OCI-LY7 (cell line): ENCODE results near the gene ACAT2. TPM values are rescaled to one million over a fixed set of nuclear protein-coding genes. Genes with fewer than 3 reads are reported as not detected.

Source experiments
- BruUV-seq: library from RNA; stranded (reverse); fragments of 400-500 nt; replicated peaks from 2 replicates; lab custom pipeline; 2021; lab: Mats Ljungman, UMichigan
- CTCF ChIA-PET: fragments of 300-600 bp; sonication (Branson Sonifier 250); formaldehyde crosslinking; loops from one replicate; lab custom pipeline; 2022; ENCODE audit warnings: antibody characterized with exemption; ENCODE audit not compliant: unreplicated experiment; lab: Charles Lee
- POLR2A ChIA-PET: fragments of 300-600 bp; sonication (Branson Sonifier 250); formaldehyde crosslinking; loops from one replicate; lab custom pipeline; 2022; ENCODE audit warnings: antibody characterized with exemption; lab: Charles Lee
- DNase-seq: peaks from one replicate; pipeline ENCODE4 v3.0.0-alpha.2; 2015; ENCODE audit warnings: low spot score
- H2AFZ ChIP-seq: fragments of 200-600 bp; sonication (generic), shearing (Covaris generic); 2 replicates; pipeline ENCODE4 v1.6.1; 2014; ENCODE audit warnings: mild to moderate bottlenecking, antibody characterized with exemption, low read length, moderate library complexity
- H3K27ac ChIP-seq: fragments of 200-600 bp; sonication (generic); 2 replicates; pipeline ENCODE4 v1.5.1; 2014; ENCODE audit warnings: mixed run types, low read depth, mild to moderate bottlenecking, moderate library complexity, low read length, inconsistent platforms; ENCODE audit not compliant: poor library complexity, severe bottlenecking
- H3K36me3 ChIP-seq: fragments of 200-600 bp; sonication (generic); 2 replicates; pipeline ENCODE4 v1.6.1; 2014; ENCODE audit warnings: mild to moderate bottlenecking, antibody characterized with exemption, low read length, moderate library complexity, mixed read lengths; ENCODE audit not compliant: insufficient read depth
- H3K4me1 ChIP-seq: fragments of 200-600 bp; sonication (generic); 2 replicates; pipeline ENCODE4 v1.5.1; 2014; ENCODE audit warnings: mild to moderate bottlenecking, low read length; ENCODE audit not compliant: insufficient read depth, poor library complexity, severe bottlenecking
- H3K4me2 ChIP-seq: fragments of 200-600 bp; sonication (generic); 2 replicates; pipeline ENCODE4 v1.6.1; 2014; ENCODE audit warnings: mild to moderate bottlenecking, low read length
- H3K4me3 ChIP-seq: fragments of 200-600 bp; sonication (generic); 2 replicates; pipeline ENCODE4 v1.5.1; 2014; ENCODE audit warnings: mild to moderate bottlenecking, low read depth, low read length; ENCODE audit not compliant: poor library complexity, severe bottlenecking
- H3K79me2 ChIP-seq: fragments of 200-600 bp; sonication (generic); 2 replicates; pipeline ENCODE4 v1.6.1; 2016; ENCODE audit warnings: low read depth, mild to moderate bottlenecking, low read length, moderate library complexity, mixed read lengths; ENCODE audit not compliant: insufficient read depth
- H3K9me2 ChIP-seq: fragments of 200-600 bp; sonication (generic); 2 replicates; pipeline ENCODE4 v1.6.1; 2016; ENCODE audit warnings: mild to moderate bottlenecking, low read length, mixed read lengths; ENCODE audit not compliant: insufficient read depth
- H3K9me3 ChIP-seq: fragments of 200-600 bp; sonication (generic); 2 replicates; pipeline ENCODE4 v1.6.1; 2014; ENCODE audit warnings: mild to moderate bottlenecking, mixed run types, low read length, mixed read lengths
- H4K20me1 ChIP-seq: fragments of 200-600 bp; sonication (generic); 2 replicates; pipeline ENCODE4 v1.6.1; 2014; ENCODE audit warnings: mild to moderate bottlenecking, antibody characterized with exemption, low read length, moderate library complexity, mixed read lengths; ENCODE audit not compliant: insufficient read depth
- CTCF ChIP-seq: fragments of 200-600 bp; sonication (generic); conservative IDR thresholded peaks from 2 replicates; pipeline ENCODE4 v1.5.1; 2014; ENCODE audit warnings: mild to moderate bottlenecking, antibody characterized with exemption, low read length, moderate library complexity, mixed read lengths
- EZH2phosphoT487 ChIP-seq: fragments of 200-600 bp; sonication (generic); IDR thresholded peaks from 2 replicates; pipeline ENCODE4 v1.6.1; 2018; ENCODE audit warnings: low read depth, borderline replicate concordance, mild to moderate bottlenecking, mixed run types, antibody characterized with exemption, low read length, moderate library complexity, mixed read lengths
- intact Hi-C: fragments of 100-400 bp; cut with micrococcal nuclease; formaldehyde crosslinking; loops from one replicate; pipeline ENCODE4 v1.10.0; 2022; ENCODE audit not compliant: unreplicated experiment
- total RNA-seq, 2 experiments: library from RNA; depleted of rRNA in 1 of 2; stranded (reverse); fragments of >200 nt in 1 of 2; shearing (Covaris generic) in 1 of 2; gene quantifications; 2 replicates each; pipeline ENCODE4 v1.2.3, GENCODE V29; 2014 to 2022

Gene ACAT2
- total RNA-seq, 2 experiments from 2014 or later, result 42.4 to 110 TPM

DNA sequence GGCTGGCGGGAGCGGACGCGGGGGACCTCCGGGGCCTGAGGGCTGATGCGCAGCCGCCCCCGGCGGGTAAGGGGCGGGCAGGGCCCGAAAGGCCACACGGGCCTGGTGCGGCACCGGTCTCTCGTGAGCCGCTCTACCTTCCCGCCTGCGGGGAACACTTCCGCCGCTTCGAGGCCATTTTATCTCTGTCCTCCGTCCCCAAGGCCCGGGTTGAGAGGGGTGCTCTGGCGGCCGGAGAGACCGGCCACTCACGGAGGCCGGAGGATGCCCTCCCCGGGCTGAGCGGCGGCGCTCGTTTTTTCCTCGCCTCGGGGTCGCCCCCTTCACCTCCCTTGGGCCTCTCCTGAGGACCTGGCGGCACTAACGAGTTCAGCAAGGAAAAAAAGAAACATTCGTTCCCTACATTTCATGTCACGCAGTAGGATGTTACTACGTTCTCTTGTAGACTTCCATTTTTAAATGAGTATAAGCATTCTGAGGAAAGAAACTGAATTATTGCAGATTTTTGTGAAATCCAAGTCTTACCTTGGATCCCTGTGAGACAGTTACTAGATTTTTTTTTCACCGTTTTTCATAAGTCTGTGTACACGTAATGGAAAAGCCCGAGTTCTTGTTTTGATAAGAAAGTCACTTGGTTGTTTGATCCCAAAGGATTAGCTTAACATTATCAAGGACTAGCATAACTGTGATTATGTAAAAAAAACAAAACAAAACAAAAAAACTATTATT lies 34.0 kb upstream of the ACAT2 start:
- intact Hi-C loops, result loop anchor here (1.0 to 10.0 kb wide), 4 partner anchors 34 to 923 kb away; partner anchors contain the start of genes ACAT2, SOD2 and TCP1
- H3K4me3 ChIP-seq, result peak overlapping the region; percentile 91
- peak; percentile 76 for DNase-seq
- no peaks in the 10 kb centered on the region for H3K9me3 ChIP-seq
- ChIA-PET CTCF (no interaction called here), POLR2A (interaction anchor here (0.7 to 4.9 kb wide), 7 partner anchors 10 to 188 kb away, joined by 3 to 48 read pairs (median 3); partner anchors contain the start of genes MRPL18 and TCP1)
- H3K4me2 ChIP-seq, result peak overlapping the region; percentile 86
- peaks cover 42% of the 10 kb centered on the region for H4K20me1 ChIP-seq
- no peak overlapping the region for H2AFZ ChIP-seq
- peak overlapping the region; percentile 89 for H3K27ac ChIP-seq
- no peaks in the 10 kb centered on the region for H3K9me2 ChIP-seq
- peaks cover 92% of the 10 kb centered on the region for H3K79me2 ChIP-seq
- no TSS peak for BruUV-seq
- no peak for TF ChIP-seq CTCF
- TF ChIP-seq EZH2phosphoT487, result no peak
- peaks cover 41% of the 10 kb centered on the region for H3K4me1 ChIP-seq
- peaks cover 69% of the 10 kb centered on the region for H3K36me3 ChIP-seq

DNA sequence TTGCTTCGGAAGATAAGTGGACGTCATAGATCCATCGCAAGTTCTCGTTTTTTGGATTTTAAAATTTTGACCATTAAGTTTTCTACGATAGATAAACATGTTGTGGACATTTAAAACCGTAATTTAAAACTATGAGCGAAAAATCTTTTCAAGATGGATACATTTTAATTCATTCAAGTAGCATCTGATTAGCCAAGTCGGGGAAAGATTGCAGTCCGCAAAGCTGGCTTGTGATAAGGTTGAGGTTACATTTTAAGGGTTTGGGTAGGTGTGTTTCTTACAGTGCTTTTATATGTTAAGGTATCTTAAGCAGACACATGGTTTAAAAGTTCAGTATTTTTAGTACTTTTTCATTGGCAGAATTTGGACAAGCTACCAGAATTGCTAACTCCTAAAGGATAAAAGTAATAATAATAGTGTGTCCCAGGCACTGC lies 33.3 kb upstream of the ACAT2 start:
- DNase-seq, result peak; percentile 31
- H2AFZ ChIP-seq, result no peak overlapping the region
- BruUV-seq, result no TSS peak

More for the DNA sequence above, 33.3 kb upstream of the ACAT2 start:
- Histone ChIP-seq H3K36me3 (peaks cover 68% of the 10 kb centered on the region), H3K27ac (peak overlapping the region; percentile 89), H4K20me1 (peaks cover 42% of the 10 kb centered on the region), H3K4me3 (peak overlapping the region; percentile 91), H3K4me2 (peak overlapping the region; percentile 86), H3K9me2 (no peaks in the 10 kb centered on the region), H3K4me1 (peaks cover 41% of the 10 kb centered on the region), H3K9me3 (no peaks in the 10 kb centered on the region), H3K79me2 (peaks cover 92% of the 10 kb centered on the region)
- ChIA-PET CTCF (no interaction called here), POLR2A (interaction anchor here (0.7 to 4.9 kb wide), 10 partner anchors 9 to 112 kb away, joined by 3 to 48 read pairs (median 3); partner anchors contain the start of genes MRPL18 and TCP1)
- intact Hi-C loops, result loop anchor here (10.0 kb wide), 1 partner anchor 924 kb away; no protein-coding TSS in a partner anchor
- TF ChIP-seq CTCF (no peak), EZH2phosphoT487 (no peak)
